Measurements from ENCODE around the gene XK. TPM values are rescaled to one million over a fixed set of nuclear protein-coding genes. Genes with fewer than 3 reads are reported as not detected.

Gene XK
- total and polyA plus RNA-seq, 9 of the 15 experiments (the other 6 are each of a cell fraction or from before 2014, with no cell fraction given): 4.0 to 21.6 (median 11.6) TPM

DNA sequence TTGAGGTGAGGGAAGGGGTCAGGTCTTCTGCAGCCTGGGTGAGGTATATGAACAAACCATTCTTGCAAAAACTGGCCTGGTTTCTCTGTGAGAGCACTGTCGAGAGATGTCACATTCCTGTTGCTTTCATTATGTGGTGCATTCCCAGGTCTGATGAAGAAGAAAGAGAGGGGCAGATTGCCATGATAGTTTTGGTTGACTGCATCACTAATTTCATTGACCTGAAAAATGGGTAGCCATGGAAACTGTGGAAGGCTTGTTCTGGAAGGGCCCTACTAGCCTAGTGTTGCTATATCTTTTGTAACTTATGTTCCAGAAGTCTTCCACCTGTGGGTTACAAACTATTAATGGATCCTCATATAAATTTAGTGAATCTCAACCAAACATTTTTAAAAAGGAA is 61.4 kb downstream of the XK start:
- BruUV-seq (replicated peaks): no TSS peak
- H2AFZ ChIP-seq (ENCODE audit: low read depth, low read length): no peak overlapping the region
- FAIRE-seq: no peak
- in situ Hi-C loops (cut with MboI) (loop anchor here (5.0 to 25.0 kb wide), 2 partner anchors 75 to 415 kb away; no protein-coding TSS in a partner anchor), intact Hi-C loops (cut with micrococcal nuclease) (loop anchor here (5.0 to 10.0 kb wide), 2 partner anchors 175 to 242 kb away; partner anchors contain the start of gene LANCL3)
- no peaks in the 10 kb centered on the region for H3K4me1 ChIP-seq (replicated peaks in 1 of 2; ENCODE audit: control insufficient read depth in 2 of 2, insufficient read depth in 2 of 2, low read length in 2 of 2)
- H3K27me3 ChIP-seq (ENCODE audit: control insufficient read depth in 2 of 2, insufficient read depth in 2 of 2, low read length in 2 of 2): no peaks in the 10 kb centered on the region
- CTCF ChIA-PET (ENCODE audit: low intra/inter-chr PET ratio): no interaction called here
- no peaks in the 10 kb centered on the region for H3K79me2 ChIP-seq (ENCODE audit: control insufficient read depth, insufficient read depth, low read length)
- no CpG with 5 or more reads among the region's 1 CpG for WGBS (ENCODE audit: insufficient coverage, low coverage, missing lambda C conversion rate)
- H3K4me2 ChIP-seq (ENCODE audit: insufficient read depth, low read length): no peak overlapping the region
- TF ChIP-seq ZBTB8A (IDR thresholded peaks at IDR 0.05; ENCODE audit: partially characterized antibody) (no peak), KAT2B (IDR thresholded peaks at IDR 0.05; ENCODE audit: low read depth, low read length) (no peak), NKRF (IDR thresholded peaks at IDR 0.05; ENCODE audit: borderline replicate concordance) (no peak), NR2C1 (IDR thresholded peaks at IDR 0.05) (no peak), NR2C1 (tag; IDR thresholded peaks at IDR 0.05) (no peak), HSF4 (CRISPR knock-in tag; IDR thresholded peaks at IDR 0.05; ENCODE audit: borderline replicate concordance) (no peak), TSC22D4 (tag; IDR thresholded peaks at IDR 0.05) (no peak), CTCFL (IDR thresholded peaks at IDR 0.05; ENCODE audit: borderline replicate concordance, insufficient read depth, low read depth, low read length, poor library complexity, severe bottlenecking) (no peak)
- TF ChIP-seq, protein P1, sequence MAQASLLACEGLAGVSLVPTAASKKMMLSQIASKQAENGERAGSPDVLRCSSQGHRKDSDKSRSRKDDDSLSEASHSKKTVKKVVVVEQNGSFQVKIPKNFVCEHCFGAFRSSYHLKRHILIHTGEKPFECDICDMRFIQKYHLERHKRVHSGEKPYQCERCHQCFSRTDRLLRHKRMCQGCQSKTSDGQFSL (CRISPR knock-in tag; IDR thresholded peaks at IDR 0.05): no peak
- TF ChIP-seq, protein P1 (tag; IDR thresholded peaks at IDR 0.05): no peak
- TF ChIP-seq, protein P2, sequence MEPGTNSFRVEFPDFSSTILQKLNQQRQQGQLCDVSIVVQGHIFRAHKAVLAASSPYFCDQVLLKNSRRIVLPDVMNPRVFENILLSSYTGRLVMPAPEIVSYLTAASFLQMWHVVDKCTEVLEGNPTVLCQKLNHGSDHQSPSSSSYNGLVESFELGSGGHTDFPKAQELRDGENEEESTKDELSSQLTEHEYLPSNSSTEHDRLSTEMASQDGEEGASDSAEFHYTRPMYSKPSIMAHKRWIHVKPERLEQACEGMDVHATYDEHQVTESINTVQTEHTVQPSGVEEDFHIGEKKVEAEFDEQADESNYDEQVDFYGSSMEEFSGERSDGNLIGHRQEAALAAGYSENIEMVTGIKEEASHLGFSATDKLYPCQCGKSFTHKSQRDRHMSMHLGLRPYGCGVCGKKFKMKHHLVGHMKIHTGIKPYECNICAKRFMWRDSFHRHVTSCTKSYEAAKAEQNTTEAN (CRISPR knock-in tag; IDR thresholded peaks at IDR 0.05): no peak
- TF ChIP-seq, protein P3, sequence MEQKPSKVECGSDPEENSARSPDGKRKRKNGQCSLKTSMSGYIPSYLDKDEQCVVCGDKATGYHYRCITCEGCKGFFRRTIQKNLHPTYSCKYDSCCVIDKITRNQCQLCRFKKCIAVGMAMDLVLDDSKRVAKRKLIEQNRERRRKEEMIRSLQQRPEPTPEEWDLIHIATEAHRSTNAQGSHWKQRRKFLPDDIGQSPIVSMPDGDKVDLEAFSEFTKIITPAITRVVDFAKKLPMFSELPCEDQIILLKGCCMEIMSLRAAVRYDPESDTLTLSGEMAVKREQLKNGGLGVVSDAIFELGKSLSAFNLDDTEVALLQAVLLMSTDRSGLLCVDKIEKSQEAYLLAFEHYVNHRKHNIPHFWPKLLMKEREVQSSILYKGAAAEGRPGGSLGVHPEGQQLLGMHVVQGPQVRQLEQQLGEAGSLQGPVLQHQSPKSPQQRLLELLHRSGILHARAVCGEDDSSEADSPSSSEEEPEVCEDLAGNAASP (IDR thresholded peaks at IDR 0.05): no peak
- no peak for ATAC-seq
- DNase-seq (ENCODE audit: extremely low read depth in 1 of 4, low spot score in 3 of 4): no peak
- no peak overlapping the region for H3K4me3 ChIP-seq
- H3K27ac ChIP-seq (ENCODE audit: extremely low read depth, low read depth, low read length): no peak overlapping the region
- POLR2A ChIA-PET: no interaction called here
- H3K9ac ChIP-seq (ENCODE audit: insufficient read depth in 1 of 2, low read depth in 2 of 2, low read length in 2 of 2): no peak overlapping the region
- H3K9me1 ChIP-seq (ENCODE audit: control insufficient read depth, insufficient read depth, low read length): no peaks in the 10 kb centered on the region
- H4K20me1 ChIP-seq (replicated peaks; ENCODE audit: control insufficient read depth, insufficient read depth, low read length): no peaks in the 10 kb centered on the region
- no peaks in the 10 kb centered on the region for H3K9me3 ChIP-seq (replicated peaks; ENCODE audit: control insufficient read depth, insufficient read depth, low read depth, low read length)
- H3K36me3 ChIP-seq (ENCODE audit: control insufficient read depth, insufficient read depth, low read length): no peaks in the 10 kb centered on the region

Measured in K562 (cell line).